Loucy (cell line): ENCODE measurements around the gene KLHL25.

ENCODE experiments used
- H2AFZ ChIP-seq: fragments of 200-600 bp; sonication (generic); 2 replicates; pipeline ENCODE4 v1.6.0; 2016; ENCODE audit warnings: antibody characterized with exemption, mild to moderate bottlenecking, low read length, moderate library complexity
- H3F3A ChIP-seq: fragments of 200-600 bp; 2 replicates; pipeline ENCODE4 v1.6.0; 2016; ENCODE audit warnings: antibody characterized with exemption, low read depth, mild to moderate bottlenecking
- H3K27me3 ChIP-seq: fragments of 200-600 bp; sonication (generic); 2 replicates; pipeline ENCODE4 v1.6.1; 2014; ENCODE audit warnings: low read length, mild to moderate bottlenecking; ENCODE audit not compliant: insufficient read depth, poor library complexity, severe bottlenecking
- H3K36me3 ChIP-seq: fragments of 200-600 bp; sonication (generic); 2 replicates; pipeline ENCODE4 v1.6.1; 2016; ENCODE audit warnings: low read length; ENCODE audit not compliant: insufficient read depth
- H3K4me1 ChIP-seq: fragments of 200-600 bp; sonication (generic); 2 replicates; pipeline ENCODE4 v1.5.1; 2014; ENCODE audit warnings: low read length, mild to moderate bottlenecking; ENCODE audit not compliant: insufficient read depth, poor library complexity, severe bottlenecking
- H3K4me2 ChIP-seq: fragments of 200-600 bp; sonication (generic); 2 replicates; pipeline ENCODE4 v1.6.0; 2014; ENCODE audit warnings: antibody characterized with exemption, low read length, low read depth, mild to moderate bottlenecking; ENCODE audit not compliant: poor library complexity, severe bottlenecking
- H3K4me3 ChIP-seq: fragments of 200-600 bp; sonication (generic); 2 replicates; pipeline ENCODE4 v1.5.1; 2014; ENCODE audit warnings: low read length, mild to moderate bottlenecking, mixed read lengths; ENCODE audit not compliant: poor library complexity, severe bottlenecking
- H3K79me2 ChIP-seq: fragments of 200-600 bp; sonication (generic); 2 replicates; pipeline ENCODE4 v1.6.1; 2014; ENCODE audit warnings: low read length; ENCODE audit not compliant: insufficient read depth
- H3K9ac ChIP-seq: fragments of 200-600 bp; sonication (generic); 2 replicates; pipeline ENCODE4 v1.6.0; 2014; ENCODE audit warnings: mild to moderate bottlenecking, low read depth, low read length, moderate library complexity; ENCODE audit not compliant: poor library complexity, severe bottlenecking
- H3K9me2 ChIP-seq: fragments of 200-600 bp; sonication (generic); replicated peaks from 2 replicates; pipeline ENCODE4 v1.6.1; 2016; ENCODE audit warnings: low read depth, low read length, mixed read lengths
- H3K9me3 ChIP-seq: fragments of 200-600 bp; sonication (generic); 2 replicates; pipeline ENCODE4 v1.6.1; 2014; ENCODE audit warnings: mild to moderate bottlenecking, antibody characterized with exemption, low read length, low read depth; ENCODE audit not compliant: insufficient read depth
- H4K20me1 ChIP-seq: fragments of 200-600 bp; sonication (generic); 2 replicates; pipeline ENCODE4 v1.6.0; 2014; ENCODE audit warnings: antibody characterized with exemption, low read length, mild to moderate bottlenecking; ENCODE audit not compliant: insufficient read depth, poor library complexity, severe bottlenecking
- EZH2phosphoT487 ChIP-seq: fragments of 200-600 bp; IDR thresholded peaks from 2 replicates; pipeline ENCODE4 v1.6.1; 2018; ENCODE audit warnings: antibody characterized with exemption, mild to moderate bottlenecking, moderate library complexity, borderline replicate concordance
- TF ChIP-seq, protein P1 (sequence below): fragments of 200-600 bp; sonication (generic); conservative IDR thresholded peaks from 2 replicates; pipeline ENCODE4 v1.5.1; 2014; ENCODE audit warnings: mild to moderate bottlenecking, antibody characterized with exemption, low read length

Gene KLHL25

DNA sequence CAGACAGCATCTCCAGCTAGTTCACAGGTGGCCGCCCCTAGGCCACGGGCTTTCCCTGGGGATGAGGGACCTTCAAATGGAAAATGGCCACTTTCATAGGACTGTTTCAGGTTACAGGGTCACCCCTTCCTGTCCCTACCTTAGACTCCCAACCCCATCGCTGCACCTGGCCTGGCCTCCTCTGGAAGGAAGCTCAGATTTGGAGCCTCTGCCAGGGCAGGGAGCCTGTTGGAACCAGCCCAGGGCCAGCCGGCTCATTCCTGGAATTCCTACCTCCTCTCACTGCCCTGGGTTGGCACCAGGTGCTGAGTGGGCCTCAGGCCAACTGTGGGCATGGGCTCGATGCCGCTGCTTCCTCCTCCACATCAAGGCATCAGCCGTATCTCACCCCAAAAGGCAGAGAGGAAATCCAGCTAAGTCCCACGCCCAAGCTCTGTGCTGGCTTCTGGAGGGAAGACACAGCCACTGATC is 42.2 kb downstream of the KLHL25 start:
- Histone ChIP-seq H3K27me3 (no peaks in the 10 kb centered on the region), H3K9ac (no peak overlapping the region), H3K4me1 (no peaks in the 10 kb centered on the region), H2AFZ (no peak overlapping the region), H3K4me3 (no peak overlapping the region), H4K20me1 (no peaks in the 10 kb centered on the region), H3K9me3 (no peaks in the 10 kb centered on the region), H3K79me2 (no peaks in the 10 kb centered on the region), H3F3A (no peaks in the 10 kb centered on the region), H3K9me2 (no peaks in the 10 kb centered on the region), H3K4me2 (no peak overlapping the region), H3K36me3 (peaks cover 9% of the 10 kb centered on the region; the same call in 1 of the 2 replicates)
- no peak for TF ChIP-seq EZH2phosphoT487
- TF ChIP-seq, protein P1, sequence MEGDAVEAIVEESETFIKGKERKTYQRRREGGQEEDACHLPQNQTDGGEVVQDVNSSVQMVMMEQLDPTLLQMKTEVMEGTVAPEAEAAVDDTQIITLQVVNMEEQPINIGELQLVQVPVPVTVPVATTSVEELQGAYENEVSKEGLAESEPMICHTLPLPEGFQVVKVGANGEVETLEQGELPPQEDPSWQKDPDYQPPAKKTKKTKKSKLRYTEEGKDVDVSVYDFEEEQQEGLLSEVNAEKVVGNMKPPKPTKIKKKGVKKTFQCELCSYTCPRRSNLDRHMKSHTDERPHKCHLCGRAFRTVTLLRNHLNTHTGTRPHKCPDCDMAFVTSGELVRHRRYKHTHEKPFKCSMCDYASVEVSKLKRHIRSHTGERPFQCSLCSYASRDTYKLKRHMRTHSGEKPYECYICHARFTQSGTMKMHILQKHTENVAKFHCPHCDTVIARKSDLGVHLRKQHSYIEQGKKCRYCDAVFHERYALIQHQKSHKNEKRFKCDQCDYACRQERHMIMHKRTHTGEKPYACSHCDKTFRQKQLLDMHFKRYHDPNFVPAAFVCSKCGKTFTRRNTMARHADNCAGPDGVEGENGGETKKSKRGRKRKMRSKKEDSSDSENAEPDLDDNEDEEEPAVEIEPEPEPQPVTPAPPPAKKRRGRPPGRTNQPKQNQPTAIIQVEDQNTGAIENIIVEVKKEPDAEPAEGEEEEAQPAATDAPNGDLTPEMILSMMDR, result no peak

DNA sequence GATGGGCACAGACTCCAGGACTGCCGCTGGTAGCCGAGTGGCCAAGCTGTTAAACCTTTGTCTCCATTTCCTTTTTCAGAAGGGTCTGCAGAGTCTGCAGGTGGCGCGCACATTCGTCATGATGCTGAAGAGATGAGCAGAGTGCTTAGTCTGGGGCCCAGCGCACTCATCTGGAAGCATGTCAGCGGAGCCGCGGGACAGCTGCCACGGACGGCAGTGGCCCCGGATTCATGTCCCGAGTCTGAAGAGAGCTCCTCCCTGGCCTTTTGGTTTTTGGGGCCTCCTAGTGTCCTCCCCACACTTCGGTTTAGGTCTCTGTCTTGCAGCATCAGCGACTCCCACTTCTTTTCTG is 42.6 kb downstream of the KLHL25 start:
- TF ChIP-seq, protein P1, result no peak
- TF ChIP-seq EZH2phosphoT487, result no peak
- Histone ChIP-seq H3K4me1 (no peaks in the 10 kb centered on the region), H3K79me2 (no peaks in the 10 kb centered on the region), H3F3A (no peaks in the 10 kb centered on the region), H2AFZ (no peak overlapping the region), H3K9me2 (no peaks in the 10 kb centered on the region), H3K4me2 (no peak overlapping the region), H3K4me3 (no peak overlapping the region), H3K9ac (no peak overlapping the region), H3K36me3 (peaks cover 13% of the 10 kb centered on the region; the same call in 1 of the 2 replicates), H3K27me3 (no peaks in the 10 kb centered on the region), H4K20me1 (no peaks in the 10 kb centered on the region), H3K9me3 (no peaks in the 10 kb centered on the region)

DNA sequence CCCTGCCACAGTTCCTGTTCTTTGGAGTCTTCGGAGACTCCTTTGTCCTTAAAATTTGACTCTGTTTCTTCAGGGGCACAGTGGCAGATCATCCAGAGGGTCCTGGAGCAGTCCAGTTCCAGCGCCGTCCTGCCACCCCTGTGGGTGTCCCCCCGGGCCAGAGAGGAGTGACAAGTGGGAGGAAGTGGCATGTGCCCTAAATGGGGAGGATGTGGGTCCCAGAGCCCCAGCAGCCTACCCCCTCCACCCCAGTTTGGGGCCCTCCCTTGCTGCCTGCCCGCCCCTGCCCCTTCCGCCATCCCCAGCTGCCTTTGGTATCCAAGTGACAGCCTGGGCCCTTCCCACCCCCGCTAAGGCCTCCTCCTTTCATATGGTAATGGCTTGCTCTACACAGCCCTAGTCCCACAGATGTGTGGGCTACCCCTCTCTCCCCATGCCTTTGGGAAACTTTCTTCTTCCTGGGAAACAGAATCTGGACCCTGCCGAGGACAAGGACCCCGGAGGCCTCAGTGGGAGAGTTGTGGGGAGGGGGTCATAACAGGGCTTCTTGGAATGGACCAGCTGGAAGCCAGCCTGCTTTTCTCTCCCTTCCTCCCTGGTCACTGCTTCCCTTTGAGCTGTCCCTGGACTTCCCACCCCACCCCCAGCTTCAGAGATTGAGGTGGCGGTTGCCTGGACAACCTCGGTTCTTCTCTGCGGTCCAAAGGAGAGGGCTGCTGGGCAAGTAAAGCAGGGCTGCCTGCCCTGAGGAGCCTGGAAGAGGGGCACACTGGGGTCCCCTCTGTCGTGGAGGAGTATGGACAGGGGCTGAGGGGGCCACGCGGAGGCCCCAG is 43.2 kb downstream of the KLHL25 start:
- Histone ChIP-seq H3K9me2 (no peaks in the 10 kb centered on the region), H3K27me3 (no peaks in the 10 kb centered on the region), H3K79me2 (no peaks in the 10 kb centered on the region), H3K4me2 (no peak overlapping the region), H3K9ac (no peak overlapping the region), H3K4me3 (no peak overlapping the region), H3K9me3 (no peaks in the 10 kb centered on the region), H4K20me1 (no peaks in the 10 kb centered on the region), H3K4me1 (no peaks in the 10 kb centered on the region), H2AFZ (no peak overlapping the region), H3K36me3 (peaks cover 19% of the 10 kb centered on the region; the same call in 1 of the 2 replicates), H3F3A (no peaks in the 10 kb centered on the region)
- no peak for TF ChIP-seq EZH2phosphoT487
- TF ChIP-seq, protein P1, result no peak
